ENCODE data around the gene AGFG2.
"Not testable (repeated sequence)": the region's sequence is repeated elsewhere in the genome, so short reads cannot be mapped to it uniquely, and the experiment has no call there.

AGFG2 gene

DNA sequence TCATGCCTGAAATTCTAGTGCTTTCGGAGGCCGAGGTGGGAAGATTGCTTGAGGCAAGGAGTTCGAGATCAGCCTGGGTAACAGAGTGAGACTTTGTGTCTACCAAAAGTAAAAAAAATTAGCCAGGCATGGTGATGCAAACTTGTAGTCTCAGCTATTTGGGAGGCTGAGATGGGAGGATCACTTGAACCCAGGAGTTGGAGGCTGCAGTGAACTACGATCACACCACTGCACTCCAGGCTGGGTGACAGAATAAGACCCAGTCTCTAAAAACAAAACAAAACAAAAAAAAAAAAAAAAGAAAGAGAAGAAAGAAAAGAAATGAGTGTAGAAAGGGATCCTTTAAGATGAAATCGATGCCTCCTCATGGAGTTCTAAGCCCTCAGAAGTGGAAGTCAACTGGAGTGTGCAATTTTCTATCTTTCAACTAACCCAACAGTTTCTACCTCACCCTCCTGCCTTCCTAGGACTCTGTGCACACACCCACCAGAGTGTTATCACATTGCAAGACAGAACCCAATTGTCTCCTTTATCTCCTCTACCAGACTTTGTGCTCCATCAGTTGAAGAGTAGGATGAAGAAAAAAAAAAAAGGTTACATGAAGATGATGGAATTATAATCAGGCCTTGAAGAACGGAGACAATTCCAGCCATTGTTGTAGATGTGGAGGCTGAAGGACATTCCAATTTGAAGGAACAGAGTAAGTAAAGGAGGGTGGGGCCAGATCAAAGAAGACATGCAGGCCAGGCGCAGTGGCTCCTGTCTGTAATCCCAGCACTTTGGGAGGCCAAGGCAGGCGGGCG lies 28.4 kb upstream of the AGFG2 start:
- Mint-ChIP-seq H3K9me3 (no peaks in the 10 kb centered on the region), H3K27me3 (no peaks in the 10 kb centered on the region), H3K4me1 (ENCODE audit: low read depth) (peaks cover 8% of the 10 kb centered on the region), H3K36me3 (ENCODE audit: low read depth) (no peaks in the 10 kb centered on the region), H3K4me3 (no peak overlapping the region), H3K27ac (no peak overlapping the region)

DNA sequence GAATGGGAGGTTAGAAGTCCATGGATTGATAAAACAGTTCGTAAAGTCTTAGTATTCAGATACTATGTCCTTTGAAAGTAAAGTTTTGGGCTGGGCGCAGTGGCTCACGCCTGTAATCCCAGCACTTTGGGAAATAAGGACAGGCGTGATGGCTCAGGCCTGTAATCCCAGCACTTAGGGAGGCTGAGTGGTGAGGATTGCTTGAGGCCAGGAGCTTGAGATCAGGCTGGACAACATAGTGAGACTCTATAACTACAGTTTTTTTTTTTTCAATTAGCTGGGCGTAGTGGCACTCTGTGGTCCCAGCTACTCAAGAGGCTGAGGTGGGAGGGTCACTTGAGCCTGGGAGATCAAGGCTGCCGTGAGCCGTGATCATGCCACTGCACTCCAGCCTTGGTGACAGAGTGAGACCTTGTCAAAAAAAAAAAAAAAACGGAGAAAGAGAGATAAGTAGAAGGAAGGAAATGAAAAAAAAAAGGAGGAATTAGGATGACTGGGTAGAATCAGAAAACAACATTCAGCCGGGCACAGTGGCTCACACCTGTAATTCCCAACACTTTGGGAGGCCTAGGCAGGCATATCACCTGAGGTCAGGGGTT lies 25.7 kb upstream of the AGFG2 start:
- no peaks in the 10 kb centered on the region for H3K27me3 Mint-ChIP-seq
- no peaks in the 10 kb centered on the region for H3K36me3 Mint-ChIP-seq (ENCODE audit: low read depth)
- H3K9me3 Mint-ChIP-seq, result no peaks in the 10 kb centered on the region
- no peak overlapping the region for H3K4me3 Mint-ChIP-seq
- no peak overlapping the region for H3K27ac Mint-ChIP-seq
- H3K4me1 Mint-ChIP-seq (ENCODE audit: low read depth), result peaks cover 19% of the 10 kb centered on the region

DNA sequence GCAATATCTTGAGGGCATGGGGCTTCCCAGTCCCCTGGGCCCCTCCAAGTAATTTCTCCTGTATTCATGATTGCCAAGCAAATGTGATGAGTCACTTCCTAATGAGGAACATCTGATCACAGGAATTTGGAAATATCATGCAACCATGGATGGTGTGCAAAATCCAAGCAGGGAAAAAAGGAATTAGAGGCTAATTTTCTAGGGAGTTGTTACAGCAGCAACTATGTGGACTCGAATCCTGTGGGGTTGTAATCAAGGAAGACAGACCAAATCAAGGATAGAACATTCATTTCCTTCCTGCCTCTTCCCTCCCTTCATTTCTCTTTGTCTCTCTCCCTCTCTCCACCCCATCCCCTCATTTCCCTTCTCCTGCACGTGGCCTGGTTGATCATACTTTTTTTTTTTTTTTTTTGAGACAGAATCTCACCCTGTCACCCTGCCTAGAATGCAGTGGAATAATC lies 23.9 kb upstream of the AGFG2 start:
- peaks cover 19% of the 10 kb centered on the region for H3K4me1 Mint-ChIP-seq (ENCODE audit: low read depth)
- no peaks in the 10 kb centered on the region for H3K27me3 Mint-ChIP-seq
- H3K36me3 Mint-ChIP-seq (ENCODE audit: low read depth), result no peaks in the 10 kb centered on the region
- H3K27ac Mint-ChIP-seq, result no peak overlapping the region
- H3K4me3 Mint-ChIP-seq, result no peak overlapping the region
- H3K9me3 Mint-ChIP-seq, result no peaks in the 10 kb centered on the region

DNA sequence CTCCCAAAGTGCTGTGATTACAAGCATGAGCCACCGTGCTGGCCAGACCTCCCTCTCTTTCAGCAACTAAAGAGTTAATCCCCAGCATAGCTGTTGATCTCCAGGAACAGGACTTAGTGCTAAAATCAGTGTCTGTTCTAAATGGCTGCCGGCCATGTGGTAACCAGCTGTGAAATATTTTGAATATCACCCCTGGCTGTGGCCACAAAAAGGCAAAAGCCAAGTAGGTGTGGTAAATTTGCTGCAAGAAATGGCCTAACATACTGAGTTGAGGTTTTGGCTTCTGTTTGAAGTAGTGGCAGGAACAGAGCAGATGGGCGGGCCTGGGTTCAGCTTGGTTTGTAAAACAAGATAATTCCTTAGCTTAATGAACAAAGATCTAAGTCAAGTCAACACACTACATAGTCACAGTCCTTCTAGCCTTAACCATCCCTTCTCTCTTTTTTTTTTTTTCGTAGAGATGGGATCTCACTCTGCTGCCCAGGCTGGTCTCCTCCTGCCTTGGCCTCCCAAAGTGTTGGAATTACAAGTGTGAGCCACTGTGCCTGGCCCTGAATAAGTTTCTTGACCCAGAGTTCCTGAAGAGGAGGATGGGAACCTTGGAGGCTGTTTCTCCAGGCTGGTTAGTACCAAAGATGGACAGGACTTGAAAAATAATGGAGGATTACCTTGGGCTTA lies 22.7 kb upstream of the AGFG2 start:
- no peaks in the 10 kb centered on the region for H3K36me3 Mint-ChIP-seq (ENCODE audit: low read depth)
- H3K4me3 Mint-ChIP-seq, result no peak overlapping the region
- no peaks in the 10 kb centered on the region for H3K9me3 Mint-ChIP-seq
- H3K27me3 Mint-ChIP-seq, result no peaks in the 10 kb centered on the region
- H3K27ac Mint-ChIP-seq, result peak overlapping the region; percentile 4
- peaks cover 19% of the 10 kb centered on the region for H3K4me1 Mint-ChIP-seq (ENCODE audit: low read depth)

DNA sequence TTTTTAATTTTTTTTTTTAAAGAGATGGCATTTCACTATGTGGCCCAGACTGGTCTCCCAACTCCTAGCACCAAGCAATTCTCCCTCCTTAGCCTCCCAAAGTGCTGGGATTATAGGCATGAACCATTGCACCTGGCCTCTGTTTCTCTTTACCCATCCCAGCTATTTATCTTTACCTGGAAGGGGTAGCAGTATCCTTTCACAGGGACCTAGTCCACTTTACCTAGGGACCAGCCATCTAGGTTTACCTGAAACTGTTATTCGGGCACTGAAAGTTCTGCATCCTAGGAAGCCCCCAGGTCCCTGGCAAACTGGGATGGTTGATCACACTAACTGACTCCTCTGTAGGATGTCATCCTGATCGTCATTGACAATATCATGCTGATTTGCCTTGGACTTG lies 21.7 kb upstream of the AGFG2 start:
- Mint-ChIP-seq H3K36me3 (ENCODE audit: low read depth) (no peaks in the 10 kb centered on the region), H3K4me3 (no peak overlapping the region), H3K4me1 (ENCODE audit: low read depth) (peaks cover 19% of the 10 kb centered on the region), H3K27ac (no peak overlapping the region), H3K9me3 (no peaks in the 10 kb centered on the region), H3K27me3 (no peaks in the 10 kb centered on the region)

DNA sequence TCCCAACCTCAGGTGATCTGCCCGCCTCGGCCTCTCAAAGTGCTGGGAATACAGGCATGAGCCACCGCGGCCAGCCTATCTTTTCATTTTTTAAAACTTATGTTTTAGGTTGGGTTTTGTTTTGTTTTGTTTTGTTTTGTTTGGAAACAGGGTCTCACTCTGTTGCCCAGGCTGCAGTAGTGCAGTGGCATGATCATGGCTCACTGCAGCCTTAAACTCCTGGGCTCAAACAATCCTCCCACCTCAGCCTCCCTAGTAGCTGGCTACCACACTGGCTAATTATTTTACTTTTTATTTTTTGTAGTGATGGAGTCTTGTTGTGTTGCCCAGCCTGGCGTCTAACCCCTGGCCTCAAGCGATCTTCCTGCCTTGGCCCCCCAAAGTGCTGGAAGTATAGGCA lies 19.4 kb upstream of the AGFG2 start:
- Mint-ChIP-seq H3K27ac (no peak overlapping the region), H3K4me3 (no peak overlapping the region), H3K9me3 (no peaks in the 10 kb centered on the region), H3K27me3 (no peaks in the 10 kb centered on the region), H3K36me3 (ENCODE audit: low read depth) (no peaks in the 10 kb centered on the region), H3K4me1 (ENCODE audit: low read depth) (peaks cover 19% of the 10 kb centered on the region)

DNA sequence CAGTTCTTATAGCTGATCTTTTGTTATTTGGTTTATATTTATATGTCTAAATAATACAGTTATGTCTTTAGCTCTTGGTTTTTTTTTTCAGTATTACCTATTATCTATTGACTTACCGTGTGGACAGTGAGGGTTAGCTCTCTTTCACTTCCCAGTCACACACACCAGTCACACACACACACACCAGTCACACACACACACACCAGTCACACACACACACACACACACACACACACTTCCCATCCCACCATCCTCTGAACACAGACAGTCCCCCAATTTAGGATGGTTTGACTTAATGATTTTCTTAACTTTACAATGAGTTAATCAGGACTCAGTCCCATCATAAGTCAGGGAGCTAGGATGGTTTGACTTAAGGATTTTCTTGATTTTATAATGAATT lies 18.9 kb upstream of the AGFG2 start:
- Mint-ChIP-seq H3K4me1 (ENCODE audit: low read depth) (peaks cover 16% of the 10 kb centered on the region), H3K27me3 (no peaks in the 10 kb centered on the region), H3K9me3 (no peaks in the 10 kb centered on the region), H3K27ac (no peak overlapping the region), H3K36me3 (ENCODE audit: low read depth) (no peaks in the 10 kb centered on the region), H3K4me3 (no peak overlapping the region)

DNA sequence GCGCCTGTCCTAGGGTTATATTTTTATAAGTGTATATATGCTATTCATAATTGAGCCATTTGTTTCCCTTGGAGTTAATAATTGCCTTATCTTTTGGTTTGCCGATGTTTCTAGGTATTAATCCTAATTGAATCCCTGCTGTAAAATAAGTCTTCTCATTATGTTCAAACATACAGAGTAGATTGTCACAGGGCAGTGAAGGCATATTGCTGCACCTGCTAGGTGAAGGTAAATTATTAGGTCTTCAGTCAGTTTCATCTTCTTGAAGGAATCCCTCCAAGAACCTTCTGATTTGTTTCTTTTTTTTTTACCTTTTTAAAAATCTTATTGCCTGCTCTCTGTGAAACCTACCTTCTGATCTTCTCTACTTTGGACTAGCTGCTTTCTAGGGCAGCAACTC lies 17.9 kb upstream of the AGFG2 start:
- H3K4me1 Mint-ChIP-seq (ENCODE audit: low read depth), result peaks cover 7% of the 10 kb centered on the region
- H3K27ac Mint-ChIP-seq, result no peak overlapping the region
- no peaks in the 10 kb centered on the region for H3K36me3 Mint-ChIP-seq (ENCODE audit: low read depth)
- no peaks in the 10 kb centered on the region for H3K27me3 Mint-ChIP-seq
- no peak overlapping the region for H3K4me3 Mint-ChIP-seq
- H3K9me3 Mint-ChIP-seq, result no peaks in the 10 kb centered on the region

DNA sequence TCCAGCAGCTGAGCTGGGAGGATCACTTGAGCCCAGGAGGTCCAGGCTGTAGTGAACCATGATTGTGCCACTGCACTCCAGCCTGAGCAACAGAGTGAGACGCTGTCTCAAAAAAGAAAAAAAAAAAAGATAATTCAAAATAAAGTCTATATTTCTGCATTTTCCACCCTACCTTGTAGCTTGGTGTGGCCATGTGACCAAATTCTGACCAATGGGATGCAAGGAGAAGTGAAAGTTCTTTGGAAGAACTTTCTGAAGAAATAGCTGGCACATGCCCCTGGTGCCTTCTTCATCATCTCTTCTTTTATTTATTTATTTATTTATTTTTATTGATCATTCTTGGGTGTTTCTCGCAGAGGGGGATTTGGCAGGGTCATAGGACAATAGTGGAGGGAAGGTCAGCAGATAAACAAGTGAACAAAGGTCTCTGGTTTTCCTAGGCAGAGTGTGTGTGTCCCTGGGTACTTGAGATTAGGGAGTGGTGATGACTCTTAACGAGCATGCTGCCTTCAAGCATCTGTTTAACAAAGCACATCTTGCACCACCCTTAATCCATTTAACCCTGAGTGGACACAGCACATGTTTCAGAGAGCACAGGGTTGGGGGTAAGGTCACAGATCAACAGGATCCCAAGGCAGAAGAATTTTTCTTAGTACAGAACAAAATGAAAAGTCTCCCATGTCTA lies 17.0 kb upstream of the AGFG2 start:
- H3K4me3 Mint-ChIP-seq; H3K36me3 Mint-ChIP-seq (ENCODE audit: low read depth); H3K27me3 Mint-ChIP-seq; H3K9me3 Mint-ChIP-seq; H3K27ac Mint-ChIP-seq; H3K4me1 Mint-ChIP-seq (ENCODE audit: low read depth): not testable (repeated sequence)

DNA sequence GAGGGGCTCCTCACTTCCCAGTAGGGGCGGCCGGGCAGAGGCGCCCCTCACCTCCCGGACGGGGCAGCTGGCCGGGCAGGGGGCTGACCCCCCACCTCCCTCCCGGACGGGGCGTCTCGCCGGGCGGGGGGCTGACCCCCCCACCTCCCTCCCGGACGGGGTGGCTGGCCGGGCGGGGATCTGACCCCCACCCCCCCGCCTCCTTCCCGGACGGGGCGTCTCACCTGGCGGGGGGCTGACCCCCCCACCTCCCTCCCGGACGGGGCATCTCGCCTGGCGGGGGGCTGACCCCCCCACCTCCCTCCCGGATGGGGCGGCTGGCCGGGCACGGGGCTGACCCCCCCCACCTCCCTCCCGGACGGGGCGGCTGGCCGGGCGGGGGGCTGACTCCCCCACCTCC lies 15.8 kb upstream of the AGFG2 start:
- H3K27me3 Mint-ChIP-seq, H3K9me3 Mint-ChIP-seq: not testable (repeated sequence)
- H3K4me1 Mint-ChIP-seq (ENCODE audit: low read depth), result peaks cover 18% of the 10 kb centered on the region

DNA sequence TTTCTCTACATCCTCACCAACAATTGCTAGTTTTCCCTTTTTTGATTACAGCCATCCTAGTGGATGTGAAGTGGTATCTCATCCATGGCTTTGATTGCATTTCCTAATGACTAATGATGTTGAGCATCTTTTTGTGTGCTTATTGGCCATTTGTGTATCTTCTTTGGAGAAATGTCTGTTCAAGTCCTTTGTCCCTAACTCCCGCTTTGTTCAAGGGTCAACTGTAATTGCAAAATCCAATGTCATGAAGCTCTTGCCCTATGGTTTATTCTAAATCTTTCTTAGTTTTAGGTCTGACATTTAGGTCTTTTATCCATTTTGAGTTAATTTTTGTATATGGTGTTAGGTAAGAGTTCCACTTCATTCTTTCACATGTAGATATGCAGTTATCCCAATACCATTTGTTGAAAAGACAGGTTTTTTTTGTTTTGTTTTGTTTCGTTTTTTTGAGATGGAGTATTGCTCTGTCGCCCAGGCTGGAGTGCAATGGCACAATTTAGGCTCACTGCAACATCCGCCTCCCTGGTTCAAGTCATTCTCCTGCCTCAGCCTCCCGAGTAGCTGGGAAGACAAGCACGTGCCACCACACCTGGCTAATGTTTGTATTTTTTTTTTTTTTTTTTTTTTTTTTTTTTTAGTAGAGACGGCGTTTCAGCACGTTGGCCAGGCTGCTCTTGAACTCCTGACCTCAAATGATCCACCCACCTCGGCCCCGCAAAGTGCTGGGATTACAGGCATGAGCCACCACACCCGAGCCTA lies 10.7 kb upstream of the AGFG2 start:
- not testable (repeated sequence) for H3K27ac Mint-ChIP-seq; H3K9me3 Mint-ChIP-seq; H3K27me3 Mint-ChIP-seq; H3K4me3 Mint-ChIP-seq; H3K36me3 Mint-ChIP-seq (ENCODE audit: low read depth)
- peaks cover 20% of the 10 kb centered on the region for H3K4me1 Mint-ChIP-seq (ENCODE audit: low read depth)

More for the DNA sequence above, 15.8 kb upstream of the AGFG2 start:
- H3K4me3 Mint-ChIP-seq; H3K36me3 Mint-ChIP-seq (ENCODE audit: low read depth); H3K27ac Mint-ChIP-seq: not testable (repeated sequence)

DNA sequence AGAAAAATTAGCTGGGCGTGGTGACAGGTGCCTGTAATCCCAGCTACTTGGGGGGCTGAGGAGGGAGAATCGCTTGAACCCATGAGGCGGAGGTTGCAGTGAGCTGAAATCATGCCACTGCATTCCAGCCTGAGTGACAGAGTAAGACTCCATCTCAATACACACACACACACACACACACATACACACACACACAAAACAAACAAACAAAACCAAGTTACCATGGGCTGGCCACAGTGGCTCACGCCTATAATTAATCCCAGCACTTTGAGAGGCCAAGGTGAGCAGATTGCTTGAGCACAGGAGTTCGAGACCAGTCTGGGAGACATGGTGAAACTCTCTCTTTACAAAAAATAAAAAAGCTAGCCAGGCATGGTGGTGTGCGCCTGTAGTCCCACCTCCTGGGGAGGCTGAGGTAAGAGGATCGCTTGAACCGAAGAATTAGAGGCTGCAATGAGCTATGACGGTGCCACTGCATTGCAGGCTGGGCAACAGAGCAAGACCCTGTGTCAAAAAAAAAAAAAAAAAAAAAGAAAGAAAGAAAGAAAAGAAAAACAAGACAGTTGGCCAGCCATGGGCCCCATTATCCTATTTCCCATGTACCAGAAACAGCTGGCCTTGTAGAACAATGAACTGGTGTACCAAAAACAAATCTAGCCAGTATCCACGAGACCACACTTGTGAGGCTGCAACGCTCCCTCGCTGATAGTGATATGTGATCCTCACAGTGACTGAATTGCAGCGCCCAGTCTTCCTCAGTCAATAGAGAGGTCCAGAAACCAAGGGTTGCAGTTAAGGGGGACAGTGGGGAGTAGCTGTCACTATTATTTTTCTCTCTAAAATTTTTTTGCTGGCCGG lies 6.6 kb upstream of the AGFG2 start:
- peaks cover 10% of the 10 kb centered on the region for H3K4me1 Mint-ChIP-seq (ENCODE audit: low read depth)
- H3K27me3 Mint-ChIP-seq, result no peaks in the 10 kb centered on the region
- no peaks in the 10 kb centered on the region for H3K36me3 Mint-ChIP-seq (ENCODE audit: low read depth)
- no peak overlapping the region for H3K27ac Mint-ChIP-seq
- H3K9me3 Mint-ChIP-seq, result no peaks in the 10 kb centered on the region
- no peak overlapping the region for H3K4me3 Mint-ChIP-seq

DNA sequence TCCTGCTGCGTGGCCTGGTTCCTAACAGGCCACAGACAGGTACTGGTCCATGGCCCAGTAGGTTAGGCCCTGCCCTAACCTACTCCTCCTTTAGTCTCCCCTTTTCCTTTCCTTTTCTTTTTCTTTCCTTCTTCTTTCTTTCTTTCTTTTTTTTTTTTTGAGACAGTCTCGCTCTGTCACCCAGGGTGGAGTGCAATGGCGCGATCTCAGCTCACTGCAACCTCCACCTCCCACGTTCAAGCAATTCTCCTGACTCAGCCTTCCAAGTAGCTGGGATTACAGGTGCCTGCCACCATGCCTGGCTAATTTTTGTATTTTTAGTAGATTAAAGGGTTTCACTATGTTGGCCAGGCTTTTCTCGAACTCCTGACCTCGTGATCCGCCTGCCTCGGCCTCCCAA lies 3.0 kb upstream of the AGFG2 start:
- H3K9me3 Mint-ChIP-seq, H3K27ac Mint-ChIP-seq, H3K4me3 Mint-ChIP-seq, H3K27me3 Mint-ChIP-seq: not testable (repeated sequence)
- peaks cover 26% of the 10 kb centered on the region for H3K4me1 Mint-ChIP-seq (ENCODE audit: low read depth)
- H3K36me3 Mint-ChIP-seq (ENCODE audit: low read depth), result peaks cover 12% of the 10 kb centered on the region

DNA sequence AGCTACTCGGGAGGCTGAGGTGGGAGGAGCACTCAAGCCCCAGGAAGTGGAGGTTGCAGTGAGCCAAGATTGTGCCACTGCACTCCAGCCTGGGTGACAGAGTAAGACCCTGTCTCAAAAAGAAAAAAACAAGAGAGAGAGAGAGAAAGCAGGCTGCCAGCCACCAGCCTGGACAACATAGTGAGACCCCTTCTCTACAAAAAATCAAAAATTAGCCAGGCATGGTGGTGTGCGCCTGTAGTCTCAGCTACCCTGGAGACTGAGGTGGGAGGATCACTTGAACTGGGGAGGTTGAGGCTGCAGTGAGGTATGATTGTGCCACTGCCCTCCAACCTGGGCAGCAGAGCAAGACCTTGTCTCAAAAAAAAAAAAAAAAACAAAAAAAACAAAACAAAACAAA lies 2.3 kb upstream of the AGFG2 start:
- not testable (repeated sequence) for H3K4me3 Mint-ChIP-seq, H3K27me3 Mint-ChIP-seq

More for the DNA sequence above, 2.3 kb upstream of the AGFG2 start:
- peaks cover 33% of the 10 kb centered on the region for H3K4me1 Mint-ChIP-seq (ENCODE audit: low read depth)
- not testable (repeated sequence) for H3K9me3 Mint-ChIP-seq, H3K27ac Mint-ChIP-seq
- peaks cover 19% of the 10 kb centered on the region for H3K36me3 Mint-ChIP-seq (ENCODE audit: low read depth)

Data from stimulated activated naive CD8-positive, alpha-beta T cell treated with anti-CD3 and anti-CD28 coated beads, Interleukin-15, Interleukin-2, amounts not matched to agents 100 ng/mL and 50 ng/mL, for 24 hours (primary cell).